PC-9 (cell line): ENCODE measurements around the gene NLGN1. TPM values are rescaled to one million over a fixed set of nuclear protein-coding genes. Genes with fewer than 3 reads are reported as not detected.

Source experiments
- BruUV-seq: library from RNA; stranded (reverse); fragments of 400-500 nt; replicated peaks from 2 replicates; lab custom pipeline; 2021; lab: Mats Ljungman, UMichigan
- CTCF ChIA-PET: fragments of 300-600 bp; sonication (Branson Sonifier 250); formaldehyde crosslinking; loops from one replicate; lab custom pipeline; 2022; ENCODE audit warnings: antibody characterized with exemption; lab: Charles Lee
- POLR2A ChIA-PET: fragments of 300-600 bp; sonication (Branson Sonifier 250); formaldehyde crosslinking; loops from one replicate; lab custom pipeline; 2022; ENCODE audit warnings: antibody characterized with exemption; ENCODE audit not compliant: unreplicated experiment; lab: Charles Lee
- DNase-seq, 2 experiments: peaks; one replicate each; pipeline versions ENCODE4 v3.0.0 to v3.0.0-alpha.2; 2015 to 2022; ENCODE audit warnings: mixed read lengths in 1 of 2
- H2AFZ ChIP-seq: fragments of 200-600 bp; sonication (generic); 2 replicates; pipeline ENCODE4 v1.8.1; 2017; ENCODE audit warnings: antibody characterized with exemption
- H3F3A ChIP-seq: fragments of 200-600 bp; sonication (generic); 2 replicates; pipeline ENCODE4 v1.8.1; 2017; ENCODE audit warnings: antibody characterized with exemption, mild to moderate bottlenecking, low read depth; ENCODE audit not compliant: insufficient read depth
- H3K27ac ChIP-seq: fragments of 200-600 bp; sonication (generic); 2 replicates; pipeline ENCODE4 v1.6.1; 2016; ENCODE audit warnings: mixed run types
- H3K27me3 ChIP-seq: fragments of 200-600 bp; sonication (generic); 2 replicates; pipeline ENCODE4 v1.6.1; 2016; ENCODE audit warnings: low read depth, mixed run types; ENCODE audit not compliant: insufficient read depth
- H3K36me3 ChIP-seq: fragments of 200-600 bp; sonication (generic); 2 replicates; pipeline ENCODE4 v1.6.1; 2016; ENCODE audit warnings: low read depth, mixed run types
- H3K4me1 ChIP-seq: fragments of 200-600 bp; sonication (generic); replicated peaks from 2 replicates; pipeline ENCODE4 v1.6.1; 2016; ENCODE audit warnings: mixed run types; ENCODE audit not compliant: insufficient read depth
- H3K4me2 ChIP-seq: fragments of 200-600 bp; sonication (generic); 2 replicates; pipeline ENCODE4 v1.6.1; 2017; ENCODE audit warnings: mixed run types
- H3K4me3 ChIP-seq: fragments of 200-600 bp; sonication (generic); 2 replicates; pipeline ENCODE4 v1.6.1; 2016; ENCODE audit warnings: mixed run types
- H3K79me2 ChIP-seq: fragments of 200-600 bp; sonication (generic); 2 replicates; pipeline ENCODE4 v1.6.1; 2017; ENCODE audit warnings: low read depth, mixed run types
- H3K9me2 ChIP-seq: fragments of 200-600 bp; sonication (generic); 2 replicates; pipeline ENCODE4 v1.8.1; 2017; ENCODE audit warnings: mild to moderate bottlenecking; ENCODE audit not compliant: insufficient read depth
- H3K9me3 ChIP-seq: fragments of 200-600 bp; sonication (generic); 2 replicates; pipeline ENCODE4 v1.8.1; 2016; ENCODE audit warnings: low read depth; ENCODE audit not compliant: insufficient read depth
- H4K20me1 ChIP-seq: fragments of 200-600 bp; sonication (generic); 2 replicates; pipeline ENCODE4 v1.8.1; 2017; ENCODE audit not compliant: insufficient read depth
- EZH2 ChIP-seq: fragments of 200-600 bp; sonication (generic); IDR thresholded peaks from 2 replicates; pipeline ENCODE4 v1.8.0; 2017; ENCODE audit warnings: antibody characterized with exemption, low read depth
- intact Hi-C: fragments of 100-400 bp; cut with micrococcal nuclease; formaldehyde crosslinking; loops from one replicate; pipeline ENCODE4 v1.10.0; 2022; ENCODE audit not compliant: unreplicated experiment
- total RNA-seq: library from RNA; stranded (reverse); gene quantifications from 2 replicates; pipeline ENCODE4 v1.2.3, GENCODE V29; 2021
- TF ChIP-seq, protein P1 (sequence below): fragments of 200-600 bp; sonication (generic); conservative IDR thresholded peaks from 2 replicates; pipeline ENCODE4 v1.6.1; 2017; ENCODE audit warnings: mixed run types, antibody characterized with exemption, mild to moderate bottlenecking, moderate library complexity

NLGN1 gene
- total RNA-seq, 1 experiment from 2014 or later = 1.4 TPM

DNA sequence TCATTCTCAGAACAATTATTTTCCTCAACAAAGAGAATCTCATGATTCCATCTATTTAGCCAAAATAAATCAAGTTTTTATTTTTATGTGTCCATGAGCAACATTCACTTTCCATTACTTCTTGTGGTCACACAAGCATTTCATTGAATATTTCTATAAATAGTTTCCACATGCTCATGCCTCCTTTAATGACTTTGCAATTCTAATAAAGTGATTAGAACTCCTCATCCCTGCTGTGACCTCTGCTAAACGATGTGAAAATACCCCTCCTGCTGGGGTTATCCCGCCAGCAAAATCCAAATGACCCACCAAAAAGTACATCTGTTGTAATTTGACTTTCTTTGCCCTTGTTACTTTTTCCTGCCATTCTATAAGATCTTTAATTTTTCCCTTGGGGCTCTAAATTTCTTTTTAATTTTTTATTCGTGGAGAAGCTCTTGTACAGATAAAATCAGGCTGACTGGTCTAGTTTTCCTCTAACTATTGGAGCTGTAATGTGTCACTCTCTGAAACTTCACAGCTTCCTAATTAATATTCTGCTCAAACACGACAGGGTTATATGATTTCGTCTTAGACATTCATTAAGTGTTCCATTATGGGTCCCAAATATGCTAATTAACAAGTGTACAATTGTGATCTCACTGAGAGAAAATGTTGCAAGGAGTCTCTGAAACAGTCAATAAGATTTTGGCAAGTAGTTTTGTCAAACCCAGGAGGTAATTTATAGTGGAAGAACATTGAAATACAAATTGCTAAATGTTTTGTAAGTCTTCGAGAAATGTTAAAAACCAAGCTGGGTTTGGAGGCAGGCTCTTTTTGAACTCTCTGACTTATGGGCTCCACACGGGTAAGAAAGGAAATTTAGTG lies 928.5 kb downstream of the NLGN1 start:
- Histone ChIP-seq H2AFZ (no peak overlapping the region), H3K4me3 (no peak overlapping the region), H3K27me3 (no peaks in the 10 kb centered on the region), H3K27ac (no peak overlapping the region), H3K79me2 (no peaks in the 10 kb centered on the region), H3K9me2 (no peaks in the 10 kb centered on the region), H3K9me3 (no peaks in the 10 kb centered on the region), H3F3A (no peaks in the 10 kb centered on the region), H4K20me1 (no peaks in the 10 kb centered on the region), H3K36me3 (no peaks in the 10 kb centered on the region), H3K4me2 (no peak overlapping the region), H3K4me1 (no peaks in the 10 kb centered on the region)
- BruUV-seq = no TSS peak
- no peak for DNase-seq
- ChIA-PET CTCF (no interaction called here), POLR2A (no interaction called here)
- intact Hi-C loops = no loop called here
- TF ChIP-seq EZH2 = no peak
- TF ChIP-seq, protein P1, sequence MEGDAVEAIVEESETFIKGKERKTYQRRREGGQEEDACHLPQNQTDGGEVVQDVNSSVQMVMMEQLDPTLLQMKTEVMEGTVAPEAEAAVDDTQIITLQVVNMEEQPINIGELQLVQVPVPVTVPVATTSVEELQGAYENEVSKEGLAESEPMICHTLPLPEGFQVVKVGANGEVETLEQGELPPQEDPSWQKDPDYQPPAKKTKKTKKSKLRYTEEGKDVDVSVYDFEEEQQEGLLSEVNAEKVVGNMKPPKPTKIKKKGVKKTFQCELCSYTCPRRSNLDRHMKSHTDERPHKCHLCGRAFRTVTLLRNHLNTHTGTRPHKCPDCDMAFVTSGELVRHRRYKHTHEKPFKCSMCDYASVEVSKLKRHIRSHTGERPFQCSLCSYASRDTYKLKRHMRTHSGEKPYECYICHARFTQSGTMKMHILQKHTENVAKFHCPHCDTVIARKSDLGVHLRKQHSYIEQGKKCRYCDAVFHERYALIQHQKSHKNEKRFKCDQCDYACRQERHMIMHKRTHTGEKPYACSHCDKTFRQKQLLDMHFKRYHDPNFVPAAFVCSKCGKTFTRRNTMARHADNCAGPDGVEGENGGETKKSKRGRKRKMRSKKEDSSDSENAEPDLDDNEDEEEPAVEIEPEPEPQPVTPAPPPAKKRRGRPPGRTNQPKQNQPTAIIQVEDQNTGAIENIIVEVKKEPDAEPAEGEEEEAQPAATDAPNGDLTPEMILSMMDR = no peak

DNA sequence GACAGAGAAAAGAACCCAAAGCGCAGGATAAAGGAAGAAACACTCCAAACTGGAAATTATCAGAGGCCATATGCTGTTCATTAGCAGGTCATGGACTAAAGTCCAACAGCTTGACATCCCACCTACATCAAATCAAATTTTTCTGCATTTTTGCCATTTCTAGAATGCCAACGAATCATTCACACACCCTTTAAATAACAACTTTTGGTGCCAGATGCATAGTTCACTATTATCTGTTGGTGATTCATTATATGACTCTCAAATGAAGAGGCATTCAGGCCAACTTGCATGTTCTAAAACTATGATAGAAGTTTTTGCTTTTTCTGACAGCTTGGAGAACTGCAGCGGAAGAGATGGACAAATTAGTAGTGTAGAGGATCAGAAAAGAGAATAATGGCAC lies 931.8 kb downstream of the NLGN1 start:
- intact Hi-C loops = no loop called here
- Histone ChIP-seq H3K27me3 (no peaks in the 10 kb centered on the region), H3K27ac (no peak overlapping the region), H3K4me1 (no peaks in the 10 kb centered on the region), H3K36me3 (no peaks in the 10 kb centered on the region), H2AFZ (no peak overlapping the region), H3F3A (no peaks in the 10 kb centered on the region), H3K79me2 (no peaks in the 10 kb centered on the region), H3K9me3 (no peaks in the 10 kb centered on the region), H3K4me2 (no peak overlapping the region), H3K9me2 (0 out of 2 replicates have a peak, but pooled peaks cover 6% of the 10 kb centered on the region), H4K20me1 (no peaks in the 10 kb centered on the region), H3K4me3 (no peak overlapping the region)
- TF ChIP-seq, protein P1 = no peak
- TF ChIP-seq EZH2 = no peak
- BruUV-seq = no TSS peak
- ChIA-PET CTCF (interaction anchor here (0.6 kb wide), 1 partner anchor 7 kb away, joined by 5 read pairs; no protein-coding TSS in a partner anchor), POLR2A (no interaction called here)
- DNase-seq = no peak

DNA sequence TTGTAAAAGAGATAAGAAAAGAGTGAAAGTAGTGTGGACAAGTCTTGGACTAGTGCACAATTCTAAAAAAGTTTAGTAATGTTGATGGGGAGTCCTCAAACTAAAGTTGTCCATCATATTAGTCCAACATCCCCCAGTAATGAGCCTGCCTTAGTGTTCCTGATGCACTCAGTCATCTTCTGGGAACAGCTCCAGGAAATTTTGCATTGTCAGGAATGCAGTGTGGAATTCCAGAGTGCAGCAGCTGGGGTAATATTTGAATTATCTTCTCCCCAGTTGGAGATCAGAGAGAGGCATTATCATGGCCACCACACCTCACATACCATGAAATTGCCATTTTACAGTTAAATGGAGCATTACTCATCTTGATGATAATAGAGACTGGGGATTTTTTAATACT lies 932.8 kb downstream of the NLGN1 start:
- no peak overlapping the region for H2AFZ ChIP-seq
- H3K9me3 ChIP-seq = no peaks in the 10 kb centered on the region
- POLR2A ChIA-PET = no interaction called here
- peak in 1 of 2 experiments; percentile 4 for DNase-seq
- no TSS peak for BruUV-seq
- no peak overlapping the region for H3K4me2 ChIP-seq
- H3K9me2 ChIP-seq = 0 out of 2 replicates have a peak, but pooled peaks cover 6% of the 10 kb centered on the region
- H4K20me1 ChIP-seq = no peaks in the 10 kb centered on the region
- H3K27me3 ChIP-seq = no peaks in the 10 kb centered on the region
- H3K27ac ChIP-seq = no peak overlapping the region
- no peak overlapping the region for H3K4me3 ChIP-seq
- CTCF ChIA-PET = interaction anchor here (0.7 kb wide), 1 partner anchor 56 kb away, joined by 8 read pairs; no protein-coding TSS in a partner anchor
- no peaks in the 10 kb centered on the region for H3K79me2 ChIP-seq
- no peaks in the 10 kb centered on the region for H3F3A ChIP-seq
- no peaks in the 10 kb centered on the region for H3K4me1 ChIP-seq
- no peak for TF ChIP-seq EZH2
- TF ChIP-seq, protein P1 = no peak
- intact Hi-C loops = no loop called here
- no peaks in the 10 kb centered on the region for H3K36me3 ChIP-seq
